Measurements from ENCODE around the gene KCNQ1.

Gene KCNQ1

GRCh38 chr11:2789791-2790567, 345.2 kb downstream of the KCNQ1 start:
- FAIRE-seq: no peak
- DNase-seq (ENCODE audit: low spot score): no peak

GRCh38 chr11:2790568-2790921, 345.7 kb downstream of the KCNQ1 start:
- FAIRE-seq: no peak
- DNase-seq (ENCODE audit: low spot score): no peak

DNA sequence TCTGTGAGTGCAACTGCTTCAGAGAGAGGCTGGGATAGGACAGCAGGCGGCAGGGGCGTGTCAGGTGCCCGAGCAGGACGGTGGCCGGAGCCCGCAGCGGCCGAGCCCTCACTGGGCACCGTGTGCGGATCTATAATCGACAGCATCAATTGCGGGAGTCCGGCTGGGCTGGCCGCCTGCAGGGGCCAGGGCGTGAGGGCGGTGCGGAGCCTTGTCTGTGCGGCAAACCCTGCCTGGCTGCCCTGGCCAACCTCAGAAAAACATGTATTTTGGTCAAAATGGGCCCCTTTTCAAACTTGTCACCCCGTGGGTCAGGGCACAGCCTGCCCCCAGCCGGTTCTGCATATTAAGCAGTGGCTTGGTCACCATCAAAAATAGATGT, 346.3 kb downstream of the KCNQ1 start:
- no peak for FAIRE-seq
- DNase-seq (ENCODE audit: low spot score): no peak

DNA sequence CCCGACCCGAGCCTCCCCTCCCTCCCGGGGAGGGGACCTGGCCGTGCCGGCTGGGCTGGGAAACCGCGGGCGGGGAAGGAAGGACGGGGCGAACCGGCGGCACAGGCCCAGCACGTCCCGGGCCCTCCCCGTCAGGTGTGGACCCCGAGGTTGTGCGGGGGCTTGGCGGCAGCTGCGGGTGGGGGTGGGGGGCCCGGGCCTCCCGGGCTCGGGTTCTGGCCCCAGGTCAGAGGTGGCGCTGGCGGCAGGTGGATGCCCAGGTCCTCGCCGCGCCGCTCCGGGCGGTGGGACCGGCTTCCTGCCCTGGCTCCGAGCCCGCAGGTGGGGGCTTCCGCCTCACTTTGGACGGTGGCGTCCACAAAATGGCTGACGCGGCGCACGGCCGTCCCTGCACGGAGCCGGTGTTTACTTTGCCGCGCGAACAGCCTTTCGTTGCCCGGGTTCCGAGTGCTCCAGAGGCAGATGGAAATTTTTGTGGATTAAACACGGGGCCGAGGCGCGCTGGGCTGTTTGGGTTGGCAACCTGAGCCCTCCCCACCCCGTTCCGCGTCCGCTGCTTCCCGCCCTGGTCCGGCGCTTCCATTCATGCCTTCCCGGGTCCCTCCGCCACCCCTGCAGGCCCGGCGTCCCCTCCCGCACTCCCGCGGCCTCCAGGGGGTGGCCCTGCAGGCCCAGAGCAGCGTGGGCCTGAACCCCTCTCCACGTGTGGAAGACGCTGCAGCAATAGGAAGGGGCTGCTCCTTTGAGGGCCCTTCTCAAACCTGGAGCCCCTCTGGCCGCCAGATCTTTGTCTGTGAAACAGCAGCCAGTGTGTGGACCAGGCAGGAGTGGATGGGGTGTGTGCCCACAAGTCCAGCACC, 346.9 kb downstream of the KCNQ1 start:
- no peak for DNase-seq (ENCODE audit: low spot score)

GRCh38 chr11:2792381-2793250, 347.8 kb downstream of the KCNQ1 start:
- FAIRE-seq: no peak
- DNase-seq (ENCODE audit: low spot score): no peak

More for the DNA sequence above, 346.9 kb downstream of the KCNQ1 start:
- FAIRE-seq: no peak

- no peak for DNase-seq (ENCODE audit: low spot score)
- FAIRE-seq: no peak
Observed at GRCh38 chr11:2793701-2794045, 348.9 kb downstream of the KCNQ1 start.

DNA sequence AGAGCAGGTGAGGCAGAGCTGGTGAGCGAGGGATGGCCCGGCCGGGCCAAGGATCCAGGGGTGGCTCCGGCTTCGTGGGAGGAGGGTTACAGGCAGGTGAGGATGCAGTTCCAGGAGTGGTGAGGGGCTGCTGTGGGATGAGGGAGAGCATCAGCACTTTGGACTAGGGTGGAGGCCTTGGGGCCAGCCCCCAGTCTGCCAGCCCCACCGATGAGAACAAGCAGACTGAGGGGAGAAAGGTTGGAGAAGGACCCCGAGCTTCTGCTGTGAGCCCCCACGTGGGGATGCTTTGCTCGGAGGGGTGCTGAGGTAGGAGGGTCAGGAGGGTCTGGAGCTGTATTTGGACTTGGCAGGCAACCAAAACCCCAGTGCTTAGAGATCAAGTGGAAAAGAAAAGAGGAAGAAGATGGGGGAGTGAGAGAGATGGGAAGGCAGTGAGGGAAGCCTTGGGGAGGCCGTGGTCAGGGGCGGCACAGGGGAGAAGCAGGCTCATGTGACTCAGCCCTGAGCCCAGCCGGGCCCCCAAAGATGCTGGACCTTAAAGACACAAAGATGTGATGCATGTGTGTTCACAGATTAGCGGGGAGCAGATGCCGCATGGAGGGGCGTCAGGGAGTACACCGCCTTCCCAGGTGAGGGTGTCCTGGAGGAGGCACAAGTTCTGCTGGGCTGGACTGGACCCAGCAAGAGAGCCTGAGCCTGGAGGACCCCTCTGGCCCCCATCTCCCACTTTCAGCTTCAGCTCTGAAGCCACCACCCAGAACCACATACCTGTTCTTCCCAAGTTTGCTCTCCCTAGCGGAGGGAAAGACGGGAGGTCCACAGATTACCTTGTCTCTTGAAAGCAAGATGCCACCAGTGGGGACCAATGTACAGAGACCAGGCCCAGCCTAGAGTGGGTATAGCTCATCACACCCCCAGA, 349.5 kb downstream of the KCNQ1 start:
- no peak for FAIRE-seq
- DNase-seq (ENCODE audit: low spot score): no peak

GRCh38 chr11:2794968-2795322, 350.1 kb downstream of the KCNQ1 start:
- DNase-seq (ENCODE audit: low spot score): no peak
- FAIRE-seq: no peak

DNA sequence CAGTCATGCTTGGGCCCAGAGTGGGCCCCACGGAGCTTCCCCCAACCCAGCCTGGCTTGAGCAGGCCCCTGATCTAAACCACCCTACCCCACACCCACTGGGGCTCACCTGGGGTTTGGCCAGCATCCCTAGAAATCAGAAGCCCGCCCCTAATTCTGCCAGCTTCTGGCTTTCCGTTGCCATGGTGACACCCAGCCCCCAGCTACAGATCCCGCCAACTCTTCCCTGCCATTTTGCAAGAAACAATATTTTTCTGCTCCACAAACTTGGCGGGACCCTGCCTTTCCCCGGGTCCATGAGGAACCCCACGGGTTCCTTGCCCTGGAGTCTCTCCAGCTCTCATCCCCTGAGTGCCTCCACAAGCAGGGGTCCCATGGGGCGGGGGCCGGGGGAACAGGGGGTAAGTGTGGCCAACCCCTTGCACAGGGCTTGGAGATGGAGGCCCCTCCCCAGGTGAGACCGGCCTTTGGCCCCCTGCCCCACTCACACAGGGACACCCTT, 350.7 kb downstream of the KCNQ1 start:
- no peak for FAIRE-seq

DNA sequence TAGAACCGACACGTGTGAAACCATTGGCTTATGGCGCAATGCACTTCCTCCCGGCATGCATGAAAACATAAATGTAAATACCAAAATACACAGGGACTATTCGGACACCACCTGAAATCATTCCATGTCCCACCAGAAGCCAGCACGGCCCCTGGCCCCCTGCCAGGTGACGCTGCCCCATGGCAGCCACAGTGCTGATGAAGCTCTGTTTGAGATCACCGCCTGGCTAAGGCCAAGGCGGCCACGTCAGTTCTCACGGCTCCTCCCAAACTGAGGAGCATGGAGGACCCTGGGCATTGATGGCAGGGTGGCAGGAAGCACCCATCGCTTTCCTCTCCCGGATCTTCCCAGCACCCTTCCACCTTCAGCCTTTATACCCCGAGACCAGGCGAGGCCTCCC, 351.3 kb downstream of the KCNQ1 start:
- no peak for FAIRE-seq
- no peak for DNase-seq (ENCODE audit: low spot score)

More for the DNA sequence above, 350.7 kb downstream of the KCNQ1 start:
- no peak for DNase-seq (ENCODE audit: low spot score)

- FAIRE-seq (no peak), DNase-seq (ENCODE audit: low spot score) (no peak)
Observed at GRCh38 chr11:2796508-2797113, 351.8 kb downstream of the KCNQ1 start.

- DNase-seq (ENCODE audit: low spot score): no peak
- no peak for FAIRE-seq
Observed at GRCh38 chr11:2797121-2797711, 352.4 kb downstream of the KCNQ1 start.

- FAIRE-seq (no peak), DNase-seq (ENCODE audit: low spot score) (no peak)
Observed at GRCh38 chr11:2797741-2798361, 353.0 kb downstream of the KCNQ1 start.

DNA sequence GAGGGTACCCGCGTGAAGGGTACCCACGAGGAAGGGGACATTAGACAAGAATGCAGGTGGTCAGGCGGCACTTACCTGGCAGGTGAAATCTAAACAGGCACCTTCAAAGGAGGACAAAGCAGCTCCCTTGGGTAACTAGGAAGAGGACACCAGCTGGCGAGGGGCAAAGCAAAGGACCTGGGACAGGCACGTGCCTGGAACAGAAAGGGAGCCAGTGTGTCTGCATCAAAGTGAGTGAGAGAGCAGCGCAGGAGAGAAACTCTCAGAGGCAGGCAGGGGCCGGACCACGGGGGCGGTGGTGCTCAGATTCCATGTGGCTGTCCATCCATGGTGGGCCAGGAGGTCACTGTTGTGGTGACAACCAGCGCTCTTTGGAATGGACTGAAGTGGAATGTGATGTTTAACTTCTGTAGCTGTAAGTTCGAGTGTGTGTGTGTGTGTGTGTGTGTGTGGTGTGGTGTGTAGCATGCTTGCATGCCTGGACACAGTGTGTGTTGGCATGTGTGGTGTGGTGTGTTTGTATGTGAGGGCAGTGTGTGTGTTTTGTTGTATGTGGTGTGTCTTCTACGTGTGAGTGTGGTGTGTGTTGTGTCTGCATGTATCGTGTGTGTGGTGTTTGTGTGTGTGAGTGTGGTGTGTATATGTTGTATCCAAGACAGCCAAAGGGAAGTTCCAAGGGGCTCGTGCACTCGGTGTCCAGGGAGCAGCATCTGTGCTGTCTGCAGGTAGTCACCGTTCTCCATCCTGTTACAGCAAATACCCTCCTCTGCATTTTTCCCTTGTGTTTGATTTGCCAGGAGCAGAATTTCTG, 354.3 kb downstream of the KCNQ1 start:
- DNase-seq (ENCODE audit: low spot score): no peak
- FAIRE-seq: peak; percentile 55

DNA sequence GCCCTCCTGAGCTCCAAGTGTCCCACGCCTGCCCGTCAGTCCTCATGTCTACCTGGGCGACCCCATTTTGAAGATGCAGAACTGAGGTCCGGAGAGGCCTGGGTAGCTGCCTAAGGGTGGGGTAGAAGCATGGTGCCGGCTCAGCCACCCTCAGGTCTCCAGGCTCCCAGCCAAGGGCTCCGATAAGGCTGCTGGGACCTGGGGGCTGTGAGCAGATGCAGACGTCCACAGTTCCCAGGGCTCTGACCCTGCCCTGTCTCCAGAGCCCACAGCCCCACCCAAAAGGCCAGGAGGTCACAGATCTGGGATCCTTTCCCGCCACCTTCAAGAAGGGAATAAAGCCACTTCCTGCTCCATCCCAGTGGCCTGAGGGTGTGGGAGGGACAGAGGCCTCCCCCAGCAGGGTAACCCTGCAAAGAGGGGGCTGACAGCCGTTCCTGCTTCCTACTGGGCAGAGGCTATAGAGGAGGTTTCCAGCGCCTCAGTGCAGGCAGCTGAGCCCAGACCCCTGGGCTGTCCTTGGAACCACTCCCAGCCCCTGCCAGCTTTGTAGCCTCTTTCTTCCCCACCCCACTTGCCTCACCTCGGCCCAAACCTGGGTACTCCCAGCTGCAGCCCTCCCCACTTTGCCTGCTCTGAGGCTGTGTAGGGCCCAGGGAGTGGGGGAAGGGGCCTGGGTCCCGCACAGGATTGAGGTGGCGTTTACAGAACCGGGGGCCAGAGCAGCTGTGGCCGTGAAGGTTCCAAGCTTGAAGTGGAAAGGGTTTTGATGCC, 355.3 kb downstream of the KCNQ1 start:
- DNase-seq (ENCODE audit: low spot score): no peak
- no peak for FAIRE-seq

DNA sequence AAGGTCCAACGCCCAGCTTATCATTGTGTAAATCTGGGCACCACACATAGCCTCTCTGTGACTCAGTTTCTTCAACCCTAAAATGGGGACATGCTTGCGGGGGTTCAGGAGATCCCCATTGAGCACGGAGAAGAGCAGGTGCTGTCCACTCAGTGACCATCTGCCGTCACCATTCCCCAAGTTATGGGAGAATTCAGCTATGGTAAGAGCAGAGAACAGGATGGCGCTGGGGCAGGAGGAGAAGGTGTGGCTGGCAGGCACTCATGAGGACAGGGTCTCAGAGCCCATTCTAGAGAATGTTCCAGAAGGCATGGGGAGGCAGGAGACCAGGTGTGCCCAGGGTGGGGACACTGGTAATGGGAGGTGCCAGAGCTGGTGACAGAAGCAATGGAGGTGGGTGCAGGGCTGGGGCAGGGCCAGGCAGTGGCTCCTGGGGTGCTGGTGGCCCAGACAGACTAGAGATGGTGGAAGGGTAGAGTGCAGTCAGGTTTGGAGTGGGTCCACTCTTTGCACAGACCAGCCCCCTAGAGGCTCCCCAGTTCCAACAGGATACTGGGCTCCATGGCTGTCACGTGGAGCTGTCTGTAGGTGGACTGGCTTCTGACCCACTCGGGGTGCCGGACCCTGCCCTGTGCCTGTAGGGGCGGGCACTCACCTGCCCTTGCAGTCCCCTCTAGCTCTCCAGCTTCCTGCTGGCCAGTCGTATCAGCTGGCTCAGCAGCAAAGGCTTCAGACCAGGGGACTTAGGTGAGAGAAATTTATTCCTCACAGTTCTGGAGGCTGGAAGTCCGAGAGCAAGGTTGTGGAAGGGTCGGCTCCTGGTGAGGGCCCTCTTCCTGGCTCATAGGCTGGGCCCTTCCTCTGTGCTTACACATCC, 356.1 kb downstream of the KCNQ1 start:
- DNase-seq (ENCODE audit: low spot score) (no peak), FAIRE-seq (no peak)
